ENCODE data around the gene TRIM2.
A peak's percentile ranks its signal among the peaks of the same experiment; 100 is the strongest.

The TRIM2 gene

GRCh38 chr4:153290134-153290533, 85.9 kb downstream of the TRIM2 start:
- DNase-seq, result no peak

DNA sequence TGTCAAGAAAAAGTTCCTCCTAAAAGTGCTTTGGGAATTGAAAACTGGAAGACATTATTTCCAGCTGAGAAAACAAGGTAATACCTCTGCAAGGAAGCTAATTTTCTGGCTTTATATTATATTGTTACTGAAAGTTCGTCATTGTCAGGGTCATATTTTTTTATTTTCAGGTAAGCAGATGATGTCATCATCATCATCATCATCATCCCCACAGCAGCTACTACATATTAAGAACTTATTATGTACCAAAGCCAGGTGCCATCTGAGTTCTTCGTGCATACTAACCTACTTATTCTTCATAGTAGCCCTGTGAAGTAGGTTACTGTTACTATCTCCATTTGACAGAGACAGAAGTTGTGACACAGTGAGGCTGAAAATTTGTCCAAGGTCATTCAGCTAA, 87.3 kb downstream of the TRIM2 start:
- no peak for DNase-seq

GRCh38 chr4:153292897-153293741, 88.9 kb downstream of the TRIM2 start:
- no peak for DNase-seq

DNA sequence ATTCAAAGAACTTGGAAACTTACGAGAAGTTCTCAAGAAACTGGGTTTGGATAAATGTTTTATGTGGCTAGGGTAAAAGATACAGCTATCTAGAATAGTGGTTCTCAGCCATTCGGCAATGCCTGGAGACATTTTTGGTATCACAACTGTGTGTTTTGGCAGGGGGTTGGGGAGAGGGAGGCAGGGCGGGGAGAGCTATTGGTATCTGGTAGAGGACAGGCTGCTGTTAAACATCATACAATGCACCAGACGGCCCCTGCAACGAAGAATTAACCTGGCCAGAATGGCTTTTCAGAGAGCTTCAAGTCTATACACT, 89.5 kb downstream of the TRIM2 start:
- DNase-seq, result no peak

GRCh38 chr4:153294631-153295030, 90.4 kb downstream of the TRIM2 start:
- no peak for DNase-seq

- DNase-seq, result no peak
Observed at GRCh38 chr4:153295131-153295755, 91.0 kb downstream of the TRIM2 start.

- no peak for DNase-seq
Observed at GRCh38 chr4:153296040-153296823, 92.0 kb downstream of the TRIM2 start.

DNA sequence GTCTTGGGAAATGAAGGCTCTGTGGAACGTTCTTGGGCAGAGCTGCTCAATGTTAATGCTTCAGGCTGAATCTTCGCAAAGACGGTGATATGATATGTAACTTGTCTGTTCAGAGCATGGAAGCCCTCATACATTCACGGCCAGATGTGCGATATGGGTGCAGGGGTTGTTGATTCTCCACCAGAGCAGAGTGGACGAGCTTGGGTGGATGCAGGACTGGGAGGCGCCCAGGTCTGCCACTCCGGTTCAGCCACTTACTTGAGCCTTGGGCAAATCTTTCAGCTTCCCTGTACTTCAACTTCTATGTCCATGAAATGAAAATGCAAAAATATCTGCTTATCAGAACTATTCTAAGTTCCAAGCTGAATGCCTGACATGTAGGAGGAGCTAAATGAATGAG, 92.9 kb downstream of the TRIM2 start:
- no peak for DNase-seq

DNA sequence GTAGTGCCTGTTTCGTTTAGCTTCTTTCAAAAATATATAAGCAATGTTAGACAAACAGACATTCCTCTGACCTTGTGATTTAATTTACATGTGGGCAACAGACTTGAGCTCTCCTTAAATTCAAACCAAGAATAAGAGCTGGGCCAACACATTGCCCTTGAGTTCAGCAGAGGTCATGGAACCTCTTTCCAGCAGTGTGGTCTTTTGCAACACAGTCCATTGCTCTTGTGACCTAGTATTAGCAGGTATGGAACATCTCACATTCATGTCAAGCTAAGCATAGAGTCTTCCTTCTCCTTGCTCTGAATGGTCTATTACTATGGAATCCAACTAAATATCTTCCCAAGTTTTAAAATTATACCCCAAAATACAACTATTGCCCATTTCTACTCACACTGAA, 106.5 kb downstream of the TRIM2 start:
- no peak for DNase-seq

- no peak for DNase-seq
Observed at GRCh38 chr4:153314915-153315314, 110.7 kb downstream of the TRIM2 start.

GRCh38 chr4:153318696-153319320, 114.6 kb downstream of the TRIM2 start:
- peak; percentile 0 for DNase-seq

DNA sequence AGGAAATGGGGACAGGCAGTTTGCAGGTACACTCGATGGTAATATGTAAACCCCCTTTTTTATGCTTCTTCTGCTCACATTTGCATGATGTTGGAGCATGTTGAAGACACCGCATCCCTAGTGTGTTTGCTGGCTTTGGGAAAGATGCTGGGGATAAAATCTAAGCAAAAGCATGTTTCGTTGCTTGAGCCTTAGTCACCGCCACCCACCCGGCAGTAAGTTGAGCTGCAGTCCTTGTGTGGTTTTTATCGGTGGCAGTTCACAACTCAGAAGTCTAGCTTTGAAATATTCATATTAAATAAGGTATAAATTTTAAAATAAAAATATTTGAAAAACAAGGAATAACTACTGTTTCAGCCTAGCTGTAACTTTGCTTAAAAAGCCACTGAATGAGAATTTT, 118.5 kb downstream of the TRIM2 start:
- no peak for DNase-seq

GRCh38 chr4:153324046-153324445, 119.8 kb downstream of the TRIM2 start:
- DNase-seq, result no peak

DNA sequence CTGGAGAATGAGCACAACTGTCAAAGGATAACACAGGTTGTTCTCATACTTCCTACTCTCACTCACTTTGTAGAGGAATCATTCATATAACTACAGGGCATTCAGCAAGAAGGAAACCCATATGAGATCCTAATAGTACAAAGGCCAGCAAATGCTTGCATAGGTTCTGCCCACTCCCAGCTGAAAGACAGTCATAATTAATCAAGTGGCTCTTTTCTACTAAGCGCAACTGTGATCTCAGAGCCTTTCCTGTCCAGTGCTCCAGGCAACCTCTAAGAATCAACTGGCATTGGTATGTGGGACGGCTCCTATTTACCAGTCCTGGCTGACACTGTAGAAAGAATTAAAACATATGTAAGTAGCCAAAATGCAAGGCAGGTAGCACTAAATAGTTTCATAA, 121.3 kb downstream of the TRIM2 start:
- no peak for DNase-seq

DNA sequence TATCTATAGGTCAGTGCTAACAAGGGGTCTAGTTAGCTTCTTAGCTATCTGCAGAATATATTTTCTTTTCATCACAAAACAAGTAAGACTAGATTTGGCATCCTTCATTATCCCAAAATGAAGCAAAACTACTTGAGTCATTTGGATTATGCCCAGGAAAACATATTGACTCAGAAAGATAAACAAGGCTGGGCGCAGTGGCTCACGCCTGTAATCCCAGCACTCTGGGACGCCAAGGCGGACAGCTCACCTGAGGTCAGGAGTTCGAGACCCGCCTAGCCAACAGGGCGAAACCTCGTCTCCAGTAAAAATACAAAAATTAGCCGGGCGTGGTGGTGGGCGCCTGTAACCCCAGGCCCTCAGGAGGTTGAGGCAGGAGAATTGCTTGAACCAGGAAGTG, 122.3 kb downstream of the TRIM2 start:
- DNase-seq, result no peak

- no peak for DNase-seq
Observed at GRCh38 chr4:153327247-153327646, 123.0 kb downstream of the TRIM2 start.

DNA sequence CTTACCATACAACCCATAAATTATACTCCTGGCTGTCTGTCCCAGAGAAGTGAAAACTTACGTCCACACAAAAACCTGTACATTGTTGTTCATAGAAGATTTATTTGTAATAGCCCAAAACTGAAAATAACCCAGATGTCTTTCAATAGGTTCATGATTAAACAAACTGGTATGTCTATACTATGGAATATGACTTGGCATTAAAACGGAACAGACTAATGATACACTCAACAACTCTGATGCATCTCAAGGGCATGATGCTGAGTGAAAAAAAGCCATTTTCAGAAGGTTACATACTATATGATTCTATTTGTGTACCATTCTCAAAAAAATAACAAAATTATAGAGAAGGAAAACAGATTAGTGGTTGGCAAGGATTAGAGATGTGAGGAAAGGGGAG, 128.7 kb downstream of the TRIM2 start:
- no peak for DNase-seq

- no peak for DNase-seq
Observed at GRCh38 chr4:153333874-153334273, 129.6 kb downstream of the TRIM2 start.

GRCh38 chr4:153335665-153336064, 131.4 kb downstream of the TRIM2 start:
- DNase-seq, result no peak

DNA sequence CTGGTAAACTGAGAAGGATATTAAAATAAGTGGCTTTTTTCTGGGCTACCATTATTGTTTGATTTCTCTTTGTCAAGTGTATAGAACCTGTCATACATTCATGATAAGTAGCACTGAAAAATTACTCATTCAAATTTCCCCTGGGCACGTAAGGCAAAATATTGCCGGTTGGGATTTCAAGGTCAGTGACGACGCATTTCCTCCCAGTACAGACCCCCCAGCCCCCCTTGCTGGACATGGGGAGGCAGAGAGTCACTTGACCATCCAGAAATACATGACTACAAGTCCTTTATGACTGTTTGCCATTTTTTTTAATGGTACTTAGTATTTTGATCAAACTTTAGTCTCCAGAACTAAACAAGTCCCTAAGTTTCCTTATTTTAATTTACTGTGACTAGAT, 133.4 kb downstream of the TRIM2 start:
- no peak for DNase-seq

GRCh38 chr4:153341575-153342090, 137.4 kb downstream of the TRIM2 start:
- DNase-seq, result no peak

GRCh38 chr4:153342751-153343552, 138.7 kb downstream of the TRIM2 start:
- no peak for DNase-seq

Data from DMS79 treated with DMSO at 0.1 percent for 48 hours (cell line).